OCI-LY7 (cell line): ENCODE data around the gene CDH2.

Experiments
- CTCF ChIP-seq: fragments of 200-600 bp; sonication (generic); conservative IDR thresholded peaks from 2 replicates; pipeline ENCODE4 v1.5.1; 2014; ENCODE audit warnings: mild to moderate bottlenecking, antibody characterized with exemption, low read length, moderate library complexity, mixed read lengths
- EZH2phosphoT487 ChIP-seq: fragments of 200-600 bp; sonication (generic); IDR thresholded peaks from 2 replicates; pipeline ENCODE4 v1.6.1; 2018; ENCODE audit warnings: low read depth, borderline replicate concordance, mild to moderate bottlenecking, mixed run types, antibody characterized with exemption, low read length, moderate library complexity, mixed read lengths

- no peak for TF ChIP-seq CTCF
- TF ChIP-seq EZH2phosphoT487, result no peak
These were observed 60.5 kb downstream of the CDH2 start for GRCh38 chr18:28116461-28116860.
